GM12878 (cell line): ENCODE results near the gene POU5F2. TPM values are rescaled to one million over a fixed set of nuclear protein-coding genes. Genes with fewer than 3 reads are reported as not detected.

Experiments used
- ATAC-seq: fragments of 200-7000 bp; cut with Tn5 transposase; 3 replicates; pipeline ENCODE4 v1.9.1; 2020; ENCODE audit warnings: mild to moderate bottlenecking, moderate library complexity
- BruUV-seq: library from RNA; stranded (reverse); fragments of 400-500 nt; replicated peaks from 2 replicates; lab custom pipeline; 2021; lab: Mats Ljungman, UMichigan
- CTCF ChIA-PET: fragments of 300-600 bp; sonication (Branson Sonifier 250); formaldehyde crosslinking; extraction: SDS; loops from one replicate; lab custom pipeline; 2021; ENCODE audit warnings: inconsistent platforms; lab: Yijun Ruan, JAX
- POLR2A ChIA-PET: fragments of 350-600 bp; formaldehyde crosslinking; extraction: SDS; loops from one replicate; lab custom pipeline; 2021; ENCODE audit warnings: inconsistent platforms; lab: Charles Lee
- RAD21 ChIA-PET: fragments of 300-600 bp; sonication (Branson Sonifier 250); formaldehyde crosslinking; loops from one replicate; lab custom pipeline; 2023; ENCODE audit warnings: antibody characterized with exemption; ENCODE audit not compliant: unreplicated experiment; lab: Charles Lee
- SMC1A ChIA-PET: fragments of 300-600 bp; sonication (Branson Sonifier 250); formaldehyde crosslinking; loops from one replicate; lab custom pipeline; 2023; ENCODE audit not compliant: unreplicated experiment, uncharacterized antibody; lab: Charles Lee
- DNase-seq: peaks from one replicate; pipeline ENCODE4 v3.0.0-alpha.2; 2011; ENCODE audit warnings: low read depth, low spot score
- FAIRE-seq: peaks from 3 replicates; lab custom pipeline; 2011; peaks lifted over from hg19 to GRCh38; lab: Jason Lieb, UNC
- H2AFZ ChIP-seq: 2 replicates; pipeline ENCODE4 v1.6.0; 2011; ENCODE audit warnings: low read depth, low read length, control low read depth; ENCODE audit not compliant: control insufficient read depth
- H3K27ac ChIP-seq: 2 replicates; pipeline ENCODE4 v1.5.1; 2011; ENCODE audit warnings: control low read depth; ENCODE audit not compliant: control insufficient read depth, insufficient read depth
- H3K27me3 ChIP-seq, 2 experiments: replicated peaks in 1 of 2; 2 replicates each; pipeline versions ENCODE4 v1.6.0 to v1.6.1; 2011; ENCODE audit warnings: low read length in 1 of 2; ENCODE audit not compliant: control insufficient read depth in 2 of 2, insufficient read depth in 2 of 2
- H3K36me3 ChIP-seq, 2 experiments: 2 replicates each; pipeline ENCODE4 v1.5.1; 2011; ENCODE audit warnings: low read length in 1 of 2; ENCODE audit not compliant: control insufficient read depth in 2 of 2, insufficient read depth in 2 of 2
- H3K4me1 ChIP-seq: 2 replicates; pipeline ENCODE4 v1.6.1; 2011; ENCODE audit warnings: mild to moderate bottlenecking, low read length, moderate library complexity, mixed read lengths; ENCODE audit not compliant: control insufficient read depth, insufficient read depth
- H3K4me2 ChIP-seq: 2 replicates; pipeline ENCODE4 v1.6.0; 2011; ENCODE audit warnings: control low read depth; ENCODE audit not compliant: control insufficient read depth, insufficient read depth
- H3K4me3 ChIP-seq: fragments of 200-600 bp; sonication (generic); 2 replicates; pipeline ENCODE4 v1.5.1; 2016
- H3K79me2 ChIP-seq: 2 replicates; pipeline ENCODE4 v1.6.0; 2011; ENCODE audit warnings: low read length; ENCODE audit not compliant: control insufficient read depth, insufficient read depth
- H3K9ac ChIP-seq: 2 replicates; pipeline ENCODE4 v1.8.0; 2011; ENCODE audit warnings: low read length, control low read depth, mixed read lengths; ENCODE audit not compliant: control insufficient read depth, insufficient read depth
- H3K9me3 ChIP-seq: replicated peaks from 3 replicates; pipeline ENCODE4 v1.5.1; 2011; ENCODE audit warnings: mild to moderate bottlenecking, low read length; ENCODE audit not compliant: control insufficient read depth, insufficient read depth
- H4K20me1 ChIP-seq: 2 replicates; pipeline ENCODE4 v1.6.0; 2011; ENCODE audit not compliant: control insufficient read depth, insufficient read depth
- ATF3 ChIP-seq: IDR thresholded peaks from 2 replicates; pipeline ENCODE4 v1.6.1; 2011; ENCODE audit warnings: low read depth, mild to moderate bottlenecking, low read length, moderate library complexity, borderline replicate concordance; ENCODE audit errors: extremely low read depth
- CHD2 ChIP-seq: IDR thresholded peaks from 2 replicates; pipeline ENCODE4 v1.6.1; 2011; ENCODE audit warnings: low read depth, low read length, improper control_type of control experiment, borderline replicate concordance
- HCFC1 ChIP-seq: fragments of 150-350 bp; IDR thresholded peaks from 2 replicates; pipeline ENCODE4 v1.6.1; 2014; ENCODE audit warnings: low read length
- IRF4 ChIP-seq: IDR thresholded peaks from 2 replicates; pipeline ENCODE4 v1.6.1; 2011; ENCODE audit warnings: low read depth, low read length
- JUNB ChIP-seq: IDR thresholded peaks from 2 replicates; pipeline ENCODE4 v1.6.1; 2016; ENCODE audit warnings: antibody characterized with exemption, mild to moderate bottlenecking
- PBX3 ChIP-seq: IDR thresholded peaks from 2 replicates; pipeline ENCODE4 v1.6.1; 2011; ENCODE audit warnings: mild to moderate bottlenecking, low read depth, low read length, moderate library complexity; ENCODE audit not compliant: insufficient replicate concordance
- PKNOX1 ChIP-seq: fragments of 450-650 bp; IDR thresholded peaks from 2 replicates; pipeline ENCODE4 v1.6.1; 2016; ENCODE audit warnings: mild to moderate bottlenecking
- SPI1 ChIP-seq: IDR thresholded peaks from 2 replicates; pipeline ENCODE4 v1.6.1; 2011; ENCODE audit warnings: low read depth, mild to moderate bottlenecking, low read length, moderate library complexity, borderline replicate concordance; ENCODE audit not compliant: insufficient read depth
- STAT3 ChIP-seq: IDR thresholded peaks from 2 replicates; pipeline ENCODE4 v1.6.1; 2011; ENCODE audit warnings: low read depth, low read length, improper control_type of control experiment
- SUZ12 ChIP-seq: fragments of 200-600 bp; sonication (generic); IDR thresholded peaks from one replicate; pipeline ENCODE4 v1.6.1; 2018; ENCODE audit warnings: antibody characterized with exemption, mild to moderate bottlenecking; ENCODE audit not compliant: unreplicated experiment
- TCF7 ChIP-seq: IDR thresholded peaks from 2 replicates; pipeline ENCODE4 v1.6.1; 2014; ENCODE audit warnings: antibody characterized with exemption, borderline replicate concordance
- WGBS: methylation state at CpG from one replicate; pipeline ENCODE4 v1.1.6; 2016; ENCODE audit warnings: low lambda C conversion rate; ENCODE audit not compliant: insufficient replicate concordance, insufficient coverage; ENCODE audit errors: missing lambda C conversion rate; 5-methylcytosine and 5-hydroxymethylcytosine counted together
- in situ Hi-C: fragments of 300-500 bp; cut with MboI; formaldehyde crosslinking; loops from 9 replicates; pipeline ENCODE4 v1.14.3; 2018; ENCODE audit warnings: mixed read lengths
- intact Hi-C: fragments of 100-400 bp; cut with micrococcal nuclease; formaldehyde crosslinking; loops from one replicate; pipeline ENCODE4 v1.14.2; 2022; ENCODE audit not compliant: unreplicated experiment
- polyA plus RNA-seq, 11 experiments: library from polyadenylated mRNA; depleted of rRNA in 4 of 11; unstranded in 6 of 11; stranded (reverse) in 5 of 11; fragments of >200 nt; fragmentation: Nextera tagmentation in 4 of 11; fragmentation: Illumina TruSeq in 1 of 11; extraction: Ambion mirVana in 4 of 11; extraction: Trizol in 1 of 11; gene quantifications; 1 replicate in 1 of 11; 2 replicates in 10 of 11; pipeline versions ENCODE4 v1.2.1 to v1.2.3, GENCODE V29; 2011 to 2016; ENCODE audit warnings: inconsistent platforms in 2 of 11, missing spikeins in 2 of 11, low read depth in 1 of 11
- total RNA-seq, 4 experiments: library from RNA; depleted of rRNA in 3 of 4; stranded (reverse); fragments of >200 nt in 3 of 4; fragmentation: Illumina TruSeq in 1 of 4; extraction: Trizol in 1 of 4; gene quantifications; 2 replicates each; pipeline versions ENCODE4 v1.2.1 to v1.2.3, GENCODE V29; 2013 to 2021
- TF ChIP-seq, protein P1 (sequence below): fragments of 450-650 bp; IDR thresholded peaks from 2 replicates; pipeline ENCODE4 v1.6.1; 2017; ENCODE audit warnings: low read depth, mild to moderate bottlenecking, moderate library complexity

Gene POU5F2
- total and polyA plus RNA-seq, 10 of the 15 experiments (the other 5 are each of a cell fraction or from before 2014, with no cell fraction given) = under 0.01 to 1.4 (median 0.28) TPM

GRCh38 chr5:93721071-93721470 is 20.3 kb downstream of the POU5F2 start:
- H3K4me2 ChIP-seq = no peak overlapping the region
- DNase-seq (no peak), FAIRE-seq (no peak), ATAC-seq (peak; percentile 80)
- no peaks in the 10 kb centered on the region for H3K9me3 ChIP-seq
- POLR2A ChIA-PET = no interaction called here
- H3K27ac ChIP-seq = no peak overlapping the region
- WGBS = 24% methylated on average over 3 of the region's 3 CpGs
- H3K36me3 ChIP-seq = no peaks in the 10 kb centered on the region
- H3K27me3 ChIP-seq = no peaks in the 10 kb centered on the region
- intact Hi-C loops (no loop called here), in situ Hi-C loops (no loop called here)
- no TSS peak for BruUV-seq
- no peaks in the 10 kb centered on the region for H3K4me1 ChIP-seq
- CTCF ChIA-PET = interaction anchor here (1.2 to 1.6 kb wide), 3 partner anchors 47 to 78 kb away, joined by 3 to 4 read pairs (median 4); no protein-coding TSS in a partner anchor
- H3K4me3 ChIP-seq = no peak overlapping the region
- SMC1A ChIA-PET = interaction anchor here (1.3 kb wide), 1 partner anchor 80 kb away, joined by 3 read pairs; no protein-coding TSS in a partner anchor
- H3K9ac ChIP-seq = no peak overlapping the region
- TF ChIP-seq STAT3 (no peak), HCFC1 (no peak), PBX3 (peak; percentile 85), ATF3 (no peak), SUZ12 (no peak), JUNB (peak; percentile 54), PKNOX1 (peak; percentile 82), CHD2 (no peak), TCF7 (peak; percentile 92), IRF4 (peak; percentile 27; the same call in 1 of the 2 replicates), SPI1 (no peak)
- TF ChIP-seq, protein P1, sequence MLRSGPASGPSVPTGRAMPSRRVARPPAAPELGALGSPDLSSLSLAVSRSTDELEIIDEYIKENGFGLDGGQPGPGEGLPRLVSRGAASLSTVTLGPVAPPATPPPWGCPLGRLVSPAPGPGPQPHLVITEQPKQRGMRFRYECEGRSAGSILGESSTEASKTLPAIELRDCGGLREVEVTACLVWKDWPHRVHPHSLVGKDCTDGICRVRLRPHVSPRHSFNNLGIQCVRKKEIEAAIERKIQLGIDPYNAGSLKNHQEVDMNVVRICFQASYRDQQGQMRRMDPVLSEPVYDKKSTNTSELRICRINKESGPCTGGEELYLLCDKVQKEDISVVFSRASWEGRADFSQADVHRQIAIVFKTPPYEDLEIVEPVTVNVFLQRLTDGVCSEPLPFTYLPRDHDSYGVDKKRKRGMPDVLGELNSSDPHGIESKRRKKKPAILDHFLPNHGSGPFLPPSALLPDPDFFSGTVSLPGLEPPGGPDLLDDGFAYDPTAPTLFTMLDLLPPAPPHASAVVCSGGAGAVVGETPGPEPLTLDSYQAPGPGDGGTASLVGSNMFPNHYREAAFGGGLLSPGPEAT = no peak
- TF ChIP-seq, all 136 proteins: peak for 5
- Histone ChIP-seq H3K79me2 (no peaks in the 10 kb centered on the region), H4K20me1 (no peaks in the 10 kb centered on the region), H2AFZ (no peak overlapping the region)
- RAD21 ChIA-PET = no interaction called here
